Stimulated activated naive CD4-positive, alpha-beta T cell (primary cell): ENCODE measurements around the gene JHY.

Experiments
- DNase-seq, 6 experiments: peaks; one replicate each; lab custom pipeline; 2025; lab: John Stamatoyannopoulos, UW

JHY gene

GRCh38 chr11:122871302-122871701 is 11.3 kb upstream of the JHY start:
- no peak for DNase-seq

DNA sequence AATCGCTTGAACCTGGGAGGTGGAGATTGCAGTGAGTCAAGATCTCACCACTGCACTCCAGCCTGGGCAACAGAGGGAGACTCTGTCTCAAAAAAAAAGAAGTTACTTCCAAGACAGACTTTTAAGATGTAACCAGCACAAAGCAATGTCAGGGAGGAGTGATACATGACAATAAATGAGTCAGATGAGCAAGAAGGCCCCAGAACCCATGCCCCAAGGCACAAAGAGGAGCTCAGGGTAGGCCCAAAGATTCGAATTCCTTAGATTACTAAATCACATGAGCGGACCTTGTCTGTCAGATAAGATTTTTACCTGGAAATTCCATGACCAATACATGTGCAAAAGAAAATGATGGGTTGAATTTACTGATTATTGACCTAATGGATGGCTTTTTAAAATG is 10.5 kb upstream of the JHY start:
- no peak for DNase-seq

DNA sequence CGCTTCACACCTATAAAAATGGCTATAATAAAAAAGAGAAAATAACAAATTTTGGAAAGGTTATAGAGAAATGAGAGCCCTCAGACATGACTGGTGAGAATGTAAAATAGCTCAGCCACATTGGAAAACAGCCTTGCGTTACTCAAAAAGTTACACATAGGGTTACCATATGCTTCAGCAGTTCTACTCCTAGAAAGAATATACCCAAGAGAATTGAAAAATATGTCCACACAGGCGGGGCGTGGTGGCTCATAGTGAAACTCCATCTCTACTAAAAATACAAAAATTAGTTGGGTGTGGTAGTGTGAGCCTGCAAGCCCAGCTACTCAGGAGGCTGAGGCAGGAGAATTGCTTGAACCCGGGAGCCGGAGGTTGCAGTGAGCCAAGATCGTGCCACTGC is 7.6 kb upstream of the JHY start:
- no peak for DNase-seq

GRCh38 chr11:122877732-122878131 is 4.8 kb upstream of the JHY start:
- no peak for DNase-seq

DNA sequence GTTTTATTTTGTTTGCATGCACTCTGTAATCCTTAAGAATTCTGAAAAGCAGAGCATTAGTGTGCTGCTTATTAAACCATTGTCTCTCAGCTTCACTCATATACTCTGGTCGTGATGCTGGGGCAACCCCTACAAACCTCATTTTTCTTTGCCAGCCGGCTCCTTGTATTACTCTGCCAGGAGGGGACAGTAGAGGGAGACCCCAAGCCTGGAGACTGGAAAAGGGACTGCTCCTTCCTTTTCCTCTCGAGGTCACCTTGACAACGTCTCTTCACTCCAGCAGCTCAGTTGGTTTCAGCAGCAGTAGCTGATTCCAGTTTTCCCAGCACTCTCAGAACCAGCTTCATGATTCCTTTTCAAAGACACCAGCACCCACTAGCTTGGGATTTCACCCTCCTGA is 2.8 kb upstream of the JHY start:
- DNase-seq, result no peak

DNA sequence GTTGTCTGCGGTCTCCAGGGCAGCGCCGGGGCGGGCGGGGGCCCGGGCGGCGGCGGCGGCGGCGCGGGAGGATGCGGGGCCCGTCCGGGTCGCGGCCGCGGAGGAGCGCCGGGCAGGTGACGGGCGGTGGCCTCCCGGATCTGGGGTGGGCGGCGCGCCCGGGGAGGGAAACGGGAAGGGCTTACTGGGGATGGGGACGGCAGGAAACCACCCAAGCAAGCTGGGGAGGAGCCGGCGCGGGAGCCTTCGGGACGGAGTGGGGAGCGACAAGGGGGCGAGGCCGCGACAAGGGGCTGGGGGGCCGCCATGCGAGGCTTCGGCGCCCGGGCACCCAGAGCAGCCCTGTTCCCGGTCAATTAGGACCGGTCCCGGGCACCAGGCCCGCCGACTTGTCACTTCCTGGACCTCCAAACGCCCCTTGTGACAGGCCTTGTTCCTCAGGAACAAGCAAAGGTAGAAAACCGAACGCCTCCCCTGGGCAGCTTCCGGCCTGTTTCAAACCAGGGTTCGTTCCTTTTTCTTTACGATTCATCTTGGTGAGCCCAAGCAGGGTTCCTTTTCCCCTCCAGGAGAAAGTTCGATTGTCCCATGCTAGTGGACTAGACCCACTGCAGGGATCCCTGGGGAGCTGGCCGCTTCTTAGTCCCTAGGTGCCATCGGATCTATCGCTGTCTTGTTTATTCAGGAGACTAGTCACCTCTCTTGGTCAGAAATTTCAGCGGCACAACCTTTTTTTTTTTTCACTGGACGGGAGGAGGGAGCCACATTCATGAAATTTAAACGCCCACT is 492 bp downstream of the JHY start:
- peak; percentile 28 to 56 (median 40) for DNase-seq

DNA sequence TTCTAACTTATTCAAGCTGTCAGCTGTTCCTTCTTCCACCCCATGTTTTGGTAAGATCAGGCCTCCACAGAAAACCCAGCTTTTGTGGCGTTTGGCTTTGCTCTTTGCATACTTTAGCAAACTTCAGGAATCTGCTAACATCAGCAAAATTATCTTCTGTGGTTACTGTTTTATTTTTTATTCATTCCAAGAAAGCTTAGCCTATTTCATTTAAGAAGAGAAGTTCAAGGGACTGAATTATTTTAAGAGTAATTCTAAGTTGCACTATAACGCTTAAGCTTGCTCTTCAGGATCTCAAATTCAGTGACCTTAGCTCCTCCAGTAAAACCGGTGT is 1.1 kb downstream of the JHY start:
- DNase-seq, result no peak

DNA sequence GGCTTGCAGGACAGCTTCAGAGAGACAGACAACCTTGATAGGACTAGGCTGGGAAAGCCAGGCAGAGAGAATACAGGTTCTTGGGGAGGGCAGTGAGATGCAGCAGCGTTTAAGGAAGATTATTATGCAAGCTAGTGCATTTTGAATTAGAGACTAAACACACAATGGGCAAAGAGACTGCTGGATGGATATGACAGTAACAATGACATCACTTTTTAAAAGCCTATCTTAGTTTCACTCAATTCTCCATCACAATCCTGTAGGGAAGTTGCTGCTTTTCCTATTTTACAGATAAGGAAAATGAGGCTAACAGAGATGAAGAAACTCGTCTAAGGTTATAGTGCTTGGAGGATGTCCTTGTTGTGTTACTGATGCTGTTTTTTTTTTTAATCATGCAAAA is 5.6 kb downstream of the JHY start:
- DNase-seq, result no peak

DNA sequence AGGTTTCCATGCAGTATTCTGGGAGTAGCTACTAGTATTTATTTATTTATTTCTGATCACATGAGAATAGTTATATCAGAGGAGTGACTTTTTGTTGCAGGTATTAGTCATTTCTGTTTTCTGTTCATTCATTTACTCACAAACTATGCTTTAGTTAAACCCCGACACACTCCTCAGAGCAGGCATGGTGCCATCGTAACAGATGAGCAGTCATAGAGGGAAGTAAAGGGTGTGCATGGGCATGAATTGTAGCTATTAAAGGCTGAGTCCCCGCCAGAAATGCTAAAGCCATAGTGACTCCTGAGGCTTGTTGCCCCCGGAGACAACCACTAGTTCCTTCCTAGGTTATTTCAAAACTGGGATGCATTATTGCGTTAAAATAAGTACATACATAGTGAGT is 10.6 kb downstream of the JHY start:
- DNase-seq, result no peak

DNA sequence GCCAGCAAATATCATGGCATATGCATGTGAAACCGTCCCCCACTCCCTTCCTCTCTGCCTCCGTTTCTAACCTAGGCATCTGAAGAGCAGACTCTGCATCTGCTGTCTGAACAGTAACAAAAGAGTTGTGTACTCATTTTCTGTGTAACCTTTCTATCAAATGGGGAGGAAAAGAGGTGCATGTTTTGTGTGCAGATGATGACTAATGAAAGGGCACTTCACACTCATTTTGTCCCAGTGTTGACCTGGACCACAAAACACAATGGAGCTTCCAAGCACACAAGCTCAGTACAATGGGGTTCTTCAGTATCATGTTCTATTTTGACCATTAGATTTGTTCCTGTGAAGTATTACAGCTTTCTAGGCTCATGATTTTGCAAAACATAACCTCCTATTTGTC is 13.0 kb downstream of the JHY start:
- DNase-seq, result no peak

DNA sequence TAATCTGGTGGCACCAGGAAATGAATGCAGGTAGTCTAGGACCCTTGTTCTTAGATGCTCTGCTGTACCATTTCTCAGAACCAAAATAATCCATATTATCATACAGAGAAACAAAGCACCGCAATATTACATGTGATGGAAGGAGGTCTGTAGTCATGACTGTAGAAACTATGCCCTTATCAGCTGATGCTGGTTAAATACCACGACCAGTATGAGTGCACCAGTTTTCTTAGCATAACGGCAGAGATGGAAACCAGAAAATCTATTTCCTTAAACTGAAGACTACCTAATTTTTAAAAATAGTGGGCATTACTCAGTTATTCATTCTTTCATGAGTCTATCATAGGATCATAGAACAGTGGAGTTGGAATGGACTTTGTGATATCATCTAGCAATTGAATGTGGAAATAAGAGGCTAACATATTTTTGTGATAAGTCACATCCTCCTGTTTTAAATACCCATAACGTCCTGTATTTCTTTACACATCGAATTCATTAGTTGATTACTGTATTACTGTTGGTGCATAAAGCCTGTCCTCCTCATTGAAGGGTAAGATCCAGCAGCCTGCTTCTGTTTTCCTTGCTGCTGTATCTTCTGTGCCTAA is 15.1 kb downstream of the JHY start:
- DNase-seq, result no peak

GRCh38 chr11:122898799-122899198 is 16.2 kb downstream of the JHY start:
- DNase-seq, result no peak

- DNase-seq, result no peak
Observed at GRCh38 chr11:122900587-122901202, 18.1 kb downstream of the JHY start.

DNA sequence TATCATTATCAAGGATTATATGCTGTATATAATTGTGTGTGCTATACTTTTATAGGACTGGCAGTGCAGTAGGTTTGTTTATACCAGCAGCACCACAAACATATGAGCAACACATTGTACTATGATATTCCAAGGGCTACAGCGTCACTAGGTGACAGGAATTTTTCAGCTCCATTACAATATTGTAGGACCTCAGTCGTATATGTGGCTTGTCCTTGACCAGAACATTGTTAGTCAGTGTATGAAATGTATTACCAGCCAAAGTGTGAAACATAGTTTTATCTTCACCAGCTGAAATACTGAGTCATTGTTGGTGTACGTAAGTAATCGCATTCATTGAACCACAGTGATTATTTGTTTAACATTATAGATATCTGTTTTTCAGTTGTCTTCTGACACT is 20.4 kb downstream of the JHY start:
- no peak for DNase-seq

- DNase-seq, result no peak
Observed at GRCh38 chr11:122910775-122911174, 28.2 kb downstream of the JHY start.

- no peak for DNase-seq
Observed at GRCh38 chr11:122917311-122917710, 34.8 kb downstream of the JHY start.

GRCh38 chr11:122918734-122919133 is 36.2 kb downstream of the JHY start:
- no peak for DNase-seq

DNA sequence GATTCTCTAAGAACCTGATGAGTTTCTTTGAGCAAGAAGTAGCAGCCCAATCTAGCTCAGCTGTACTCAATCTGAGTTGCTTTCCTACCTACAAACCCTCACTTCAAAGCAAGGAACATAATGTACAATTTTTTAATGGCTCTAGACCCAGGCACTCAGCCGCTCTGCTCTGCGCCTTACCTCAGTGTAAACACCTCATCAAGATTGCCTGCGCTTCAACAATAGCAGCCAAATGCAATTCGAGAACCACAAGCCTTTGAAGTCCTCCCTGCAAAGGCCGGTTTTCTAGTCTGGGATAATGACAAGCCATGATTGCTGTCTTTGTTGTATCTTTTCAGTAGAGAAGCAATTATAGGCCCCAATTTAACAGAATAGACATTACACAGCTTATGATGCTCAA is 38.0 kb downstream of the JHY start:
- DNase-seq, result no peak

GRCh38 chr11:122922893-122923292 is 40.3 kb downstream of the JHY start:
- no peak for DNase-seq

GRCh38 chr11:122923302-122923701 is 40.7 kb downstream of the JHY start:
- DNase-seq, result no peak

GRCh38 chr11:122931510-122931909 is 49.0 kb downstream of the JHY start:
- no peak for DNase-seq

GRCh38 chr11:122933416-122933815 is 50.9 kb downstream of the JHY start:
- DNase-seq, result no peak

GRCh38 chr11:122937983-122938382 is 55.4 kb downstream of the JHY start:
- no peak for DNase-seq

DNA sequence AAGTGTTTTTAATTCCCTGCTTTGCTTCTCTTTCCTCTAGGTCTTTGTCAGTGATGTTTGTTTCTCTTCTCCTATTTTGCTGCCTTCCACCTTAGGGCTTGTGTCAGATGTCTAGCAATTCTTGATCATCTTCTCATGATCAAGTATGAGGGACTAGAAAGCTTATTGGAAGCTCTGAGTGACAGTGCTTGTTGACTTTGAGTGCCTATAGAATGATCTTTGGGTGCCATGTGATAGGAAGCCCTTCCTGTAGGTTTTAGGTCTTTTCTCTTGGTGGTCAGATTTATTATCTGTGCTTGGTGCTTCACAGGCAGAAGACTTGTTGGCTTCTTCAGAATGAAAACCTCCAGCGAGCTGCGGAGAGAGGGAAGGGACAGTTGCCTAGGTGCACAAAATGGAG is 56.0 kb downstream of the JHY start:
- DNase-seq, result no peak
